SU-DHL-6 (cell line): Measurements from ENCODE around the gene ZCCHC24.

ENCODE experiments used
- EZH2phosphoT487 ChIP-seq: fragments of 200-600 bp; sonication (generic), shearing (Covaris generic); conservative IDR thresholded peaks from 2 replicates; pipeline ENCODE4 v1.6.1; 2018; ENCODE audit warnings: mild to moderate bottlenecking, antibody characterized with exemption, low read length, moderate library complexity, mixed read lengths
- TF ChIP-seq, protein P1 (sequence below): fragments of 200-600 bp; sonication (generic); IDR thresholded peaks from one replicate; pipeline ENCODE4 v1.5.1; 2017; ENCODE audit warnings: antibody characterized with exemption, mild to moderate bottlenecking, low read length, moderate library complexity; ENCODE audit not compliant: insufficient read depth, poor library complexity, severe bottlenecking

- TF ChIP-seq, protein P1, sequence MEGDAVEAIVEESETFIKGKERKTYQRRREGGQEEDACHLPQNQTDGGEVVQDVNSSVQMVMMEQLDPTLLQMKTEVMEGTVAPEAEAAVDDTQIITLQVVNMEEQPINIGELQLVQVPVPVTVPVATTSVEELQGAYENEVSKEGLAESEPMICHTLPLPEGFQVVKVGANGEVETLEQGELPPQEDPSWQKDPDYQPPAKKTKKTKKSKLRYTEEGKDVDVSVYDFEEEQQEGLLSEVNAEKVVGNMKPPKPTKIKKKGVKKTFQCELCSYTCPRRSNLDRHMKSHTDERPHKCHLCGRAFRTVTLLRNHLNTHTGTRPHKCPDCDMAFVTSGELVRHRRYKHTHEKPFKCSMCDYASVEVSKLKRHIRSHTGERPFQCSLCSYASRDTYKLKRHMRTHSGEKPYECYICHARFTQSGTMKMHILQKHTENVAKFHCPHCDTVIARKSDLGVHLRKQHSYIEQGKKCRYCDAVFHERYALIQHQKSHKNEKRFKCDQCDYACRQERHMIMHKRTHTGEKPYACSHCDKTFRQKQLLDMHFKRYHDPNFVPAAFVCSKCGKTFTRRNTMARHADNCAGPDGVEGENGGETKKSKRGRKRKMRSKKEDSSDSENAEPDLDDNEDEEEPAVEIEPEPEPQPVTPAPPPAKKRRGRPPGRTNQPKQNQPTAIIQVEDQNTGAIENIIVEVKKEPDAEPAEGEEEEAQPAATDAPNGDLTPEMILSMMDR: no peak
- no peak for TF ChIP-seq EZH2phosphoT487
These were observed 14.5 kb downstream of the ZCCHC24 start for GRCh38 chr10:79430936-79431335.
